CD4-positive, alpha-beta T cell treated with Interleukin-4 for 1 hour (primary cell): Measurements from ENCODE around the gene CBFA2T3.
"Not testable (repeated sequence)": the region's sequence is repeated elsewhere in the genome, so short reads cannot be mapped to it uniquely, and the experiment has no call there.

Experiments
- DNase-seq, 2 donors: peaks; one replicate each; pipeline ENCODE4 v3.0.0-alpha.2; 2020 to 2022

CBFA2T3 gene

DNA sequence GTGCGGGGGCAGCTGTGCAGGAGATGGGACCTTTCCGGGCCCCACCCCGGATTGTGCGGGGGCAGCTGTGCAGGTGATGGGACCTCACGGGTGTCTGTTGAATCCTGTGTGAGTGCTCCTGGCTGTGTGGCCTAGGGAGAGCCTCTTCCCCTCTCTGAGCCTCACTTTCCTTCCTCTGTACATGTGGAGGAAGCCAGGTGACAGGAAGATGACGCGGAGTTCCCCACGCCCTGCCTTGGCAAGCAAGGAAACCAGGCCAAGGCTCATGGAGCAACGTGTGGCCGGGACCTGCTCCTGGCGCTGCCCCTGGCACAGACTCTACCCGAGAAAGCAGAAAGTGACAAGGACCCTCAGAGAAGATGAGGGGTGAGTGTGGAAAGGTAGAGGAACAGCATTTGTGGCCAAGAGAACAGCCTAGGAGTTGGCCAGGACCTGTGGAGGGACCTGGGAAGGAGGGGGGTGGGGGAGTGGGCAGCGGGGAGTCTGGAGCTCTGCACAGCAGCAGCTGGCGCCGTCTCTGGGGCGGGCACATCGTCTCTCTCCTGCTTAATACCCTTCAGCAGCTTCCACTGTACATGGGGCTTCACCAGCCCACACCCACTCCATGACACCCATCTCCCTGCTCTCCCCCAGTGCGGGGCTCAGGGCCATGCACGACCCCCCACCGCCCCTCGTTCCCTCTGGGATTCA lies 72.2 kb downstream of the CBFA2T3 start:
- DNase-seq = no peak

DNA sequence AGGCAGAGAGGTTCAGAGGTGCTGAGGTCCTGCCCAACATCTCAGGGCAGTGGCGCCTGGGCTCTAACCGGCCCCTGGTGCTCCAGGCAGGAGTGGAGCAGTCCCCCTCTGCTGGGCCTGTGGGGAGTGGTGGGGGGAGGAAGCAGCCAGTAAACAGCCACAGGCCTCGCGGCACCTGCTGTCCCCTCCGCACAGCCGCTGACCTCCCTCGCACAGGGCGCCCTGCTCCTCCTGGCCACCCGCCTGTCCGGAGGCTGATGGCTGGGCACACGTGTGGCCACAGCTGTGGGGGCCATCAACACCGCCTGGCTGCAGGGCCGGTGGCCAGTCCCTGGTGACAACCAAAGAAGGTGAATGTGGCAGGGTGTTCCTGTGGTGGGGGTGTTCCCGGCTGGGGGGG lies 73.7 kb downstream of the CBFA2T3 start:
- no peak for DNase-seq

DNA sequence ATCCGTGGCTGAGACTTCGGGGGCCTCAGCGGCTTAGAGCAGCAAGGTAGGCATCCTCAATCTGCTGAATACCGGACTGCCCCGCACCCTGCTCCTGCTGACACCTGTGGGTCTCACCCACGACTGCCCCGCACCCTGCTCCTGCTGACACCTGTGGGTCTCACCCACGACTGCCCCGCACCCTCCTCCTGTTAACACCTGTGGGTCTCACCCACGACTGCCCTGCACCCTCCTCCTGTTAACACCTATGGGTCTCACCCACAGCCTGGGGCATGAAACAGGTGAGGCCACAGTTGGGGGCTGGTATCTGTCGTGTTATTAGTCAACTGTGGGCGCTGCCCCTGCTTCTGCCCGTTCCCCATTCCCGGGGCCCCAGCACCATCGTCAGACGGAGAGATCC lies 74.3 kb downstream of the CBFA2T3 start:
- DNase-seq = no peak

DNA sequence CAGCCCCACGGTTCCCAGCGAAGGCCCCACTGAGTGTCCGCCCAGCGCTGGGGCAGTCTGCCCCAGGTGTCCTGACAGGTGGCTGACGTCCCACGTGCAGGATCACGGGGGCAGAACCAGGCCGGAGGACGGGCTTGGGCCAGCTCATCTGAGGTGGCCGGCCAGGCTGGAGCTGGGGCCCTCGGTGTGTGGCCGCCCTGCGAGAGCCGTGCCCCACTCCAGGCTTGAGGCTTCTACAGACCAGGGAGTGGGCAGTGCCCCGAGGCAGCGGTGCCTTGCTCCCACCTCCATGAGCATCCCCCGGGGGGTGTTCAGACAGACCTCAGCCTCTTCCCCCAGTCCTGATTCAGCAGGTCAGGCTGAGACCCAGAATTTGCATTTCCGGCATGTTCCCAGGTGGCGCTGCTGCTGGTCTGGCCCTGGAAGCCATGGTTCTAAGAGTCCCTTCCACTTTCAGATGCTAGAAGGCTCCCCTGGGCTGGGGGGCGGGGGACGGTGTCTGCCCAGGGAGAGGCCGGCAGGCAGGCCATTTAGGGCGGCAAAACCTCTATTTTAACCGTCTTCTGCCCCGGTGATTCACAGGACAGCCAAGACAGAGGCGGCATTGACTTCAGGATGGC lies 75.2 kb downstream of the CBFA2T3 start:
- no peak for DNase-seq

DNA sequence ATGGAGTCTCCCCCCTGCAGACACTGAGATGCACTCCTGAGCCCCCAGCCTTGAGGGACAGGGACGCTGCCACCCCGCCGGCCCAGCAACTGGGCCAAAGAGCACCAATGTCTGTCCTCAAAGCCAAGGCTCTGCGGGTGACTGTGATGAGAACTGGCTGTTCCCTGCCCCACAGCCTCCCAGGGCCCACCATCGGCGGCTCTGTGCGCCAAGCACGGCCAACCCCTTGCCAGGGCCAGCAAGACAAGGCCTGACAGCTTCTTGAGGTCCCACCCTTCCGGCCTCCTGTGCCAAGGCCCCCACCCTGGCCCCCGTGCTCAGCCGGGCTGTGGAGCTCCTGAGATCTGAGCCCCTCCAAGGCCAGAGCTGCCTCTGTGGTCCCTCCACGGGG lies 76.3 kb downstream of the CBFA2T3 start:
- DNase-seq = no peak

DNA sequence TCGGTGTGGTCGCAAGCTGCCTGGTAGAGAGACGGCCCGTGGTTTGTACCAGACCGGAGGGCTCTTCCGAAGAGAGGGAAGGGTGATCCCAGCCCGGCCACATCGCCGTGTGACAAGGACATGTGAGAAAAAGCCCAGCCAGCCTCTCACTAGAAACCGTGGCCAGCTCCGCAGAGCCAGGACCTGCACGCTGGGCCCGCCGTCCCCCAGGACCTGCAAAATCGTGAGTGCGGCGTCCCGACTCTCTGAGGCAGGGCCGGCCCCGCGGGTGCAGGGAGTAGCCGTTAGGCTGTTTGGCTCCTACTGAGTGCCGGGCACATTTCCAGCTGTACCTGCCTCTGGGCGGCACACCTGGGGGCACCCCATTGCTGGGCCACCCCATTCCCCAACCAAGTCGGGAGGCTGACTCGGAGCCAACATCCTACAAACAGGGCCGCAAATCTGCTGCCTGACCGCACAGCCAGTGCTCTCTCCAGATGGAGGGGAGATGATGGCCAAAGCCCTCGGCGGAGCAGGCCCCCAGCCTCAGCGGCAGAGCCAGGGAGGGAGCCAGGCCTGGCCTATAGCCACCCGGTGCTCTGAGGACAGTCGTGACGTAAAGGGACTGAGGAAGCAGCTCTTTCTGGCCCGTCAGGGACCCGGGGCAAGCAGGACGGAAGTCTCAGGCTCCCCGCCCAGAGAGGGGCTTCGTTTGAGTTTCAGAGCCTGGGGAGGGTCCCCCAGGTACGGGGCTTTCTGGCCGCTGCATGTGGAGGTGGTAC lies 76.9 kb downstream of the CBFA2T3 start:
- no peak for DNase-seq

DNA sequence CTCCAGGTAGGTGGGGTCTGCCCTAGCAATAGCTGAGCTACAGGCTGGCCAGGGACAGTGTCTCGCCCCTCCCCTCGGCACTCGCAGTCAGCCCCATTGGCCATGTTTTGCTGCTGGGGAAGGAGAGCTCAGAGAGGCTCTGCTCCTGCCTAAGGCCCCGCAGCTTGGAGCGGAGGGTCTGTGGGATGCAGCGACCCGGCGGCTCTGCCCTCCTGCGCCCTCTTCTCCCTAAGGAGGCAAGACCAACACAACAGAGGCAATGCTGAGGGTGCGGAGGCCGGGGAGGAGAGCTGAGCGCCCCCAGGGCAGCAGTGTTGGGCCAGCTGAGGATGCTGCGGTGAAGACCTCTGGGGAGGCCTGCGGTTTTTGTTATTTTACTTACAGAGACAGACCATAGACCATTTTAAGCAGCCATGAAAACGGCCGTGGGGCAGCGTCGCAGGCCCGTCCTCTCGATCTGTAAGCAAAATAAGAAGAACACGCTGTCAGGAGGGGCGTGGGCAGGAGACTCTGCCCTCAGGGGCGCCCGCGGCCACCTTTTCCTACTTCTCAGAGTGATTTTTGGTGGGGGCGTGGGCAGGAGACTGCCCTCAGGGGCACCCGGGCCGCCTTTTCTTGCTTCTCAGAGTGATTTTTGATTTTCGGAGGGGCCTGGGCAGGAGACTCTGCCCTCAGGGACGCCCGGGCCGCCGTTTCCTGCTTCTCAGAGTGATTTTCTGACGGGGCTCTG lies 79.1 kb downstream of the CBFA2T3 start:
- no peak for DNase-seq

DNA sequence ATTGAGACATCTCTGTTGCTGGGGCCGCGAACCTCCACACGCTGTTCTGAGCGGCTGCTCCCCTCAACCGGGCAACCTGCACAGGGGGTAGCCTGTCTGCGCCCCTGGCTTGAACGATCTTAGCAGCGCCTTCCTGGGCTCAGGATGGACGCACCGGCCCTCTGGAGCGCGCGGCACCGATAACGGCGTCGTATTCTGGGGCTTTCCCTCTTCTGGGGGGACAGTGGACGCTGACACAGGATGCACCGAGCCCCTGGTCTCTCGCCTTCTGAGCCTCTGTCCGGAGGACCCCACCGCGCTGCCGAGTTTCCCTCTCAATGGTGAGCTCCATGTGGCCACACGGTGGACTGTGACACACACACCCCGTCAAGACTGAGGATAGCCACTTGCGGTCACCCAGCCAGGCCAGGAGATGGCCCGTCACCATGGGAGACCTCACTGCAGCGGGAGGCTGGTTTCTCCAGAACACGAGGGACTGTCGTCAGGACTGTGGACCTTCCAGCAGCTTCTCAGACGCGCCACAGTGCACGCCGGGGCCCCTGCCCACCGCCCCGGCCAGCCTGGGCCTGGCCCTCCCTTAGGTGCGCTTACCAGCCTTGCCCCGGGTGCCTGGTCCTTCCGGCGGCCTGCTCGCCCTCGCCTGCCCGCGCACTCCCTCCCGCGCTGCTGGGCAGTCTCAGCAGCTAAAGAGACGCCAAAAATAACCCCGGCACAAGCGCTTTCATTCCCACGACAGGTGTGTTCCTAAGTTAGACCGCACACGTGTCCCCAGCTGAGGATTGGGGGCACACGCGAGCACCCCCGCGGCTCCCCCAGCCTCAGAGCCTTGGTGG lies 80.6 kb downstream of the CBFA2T3 start:
- no peak for DNase-seq

DNA sequence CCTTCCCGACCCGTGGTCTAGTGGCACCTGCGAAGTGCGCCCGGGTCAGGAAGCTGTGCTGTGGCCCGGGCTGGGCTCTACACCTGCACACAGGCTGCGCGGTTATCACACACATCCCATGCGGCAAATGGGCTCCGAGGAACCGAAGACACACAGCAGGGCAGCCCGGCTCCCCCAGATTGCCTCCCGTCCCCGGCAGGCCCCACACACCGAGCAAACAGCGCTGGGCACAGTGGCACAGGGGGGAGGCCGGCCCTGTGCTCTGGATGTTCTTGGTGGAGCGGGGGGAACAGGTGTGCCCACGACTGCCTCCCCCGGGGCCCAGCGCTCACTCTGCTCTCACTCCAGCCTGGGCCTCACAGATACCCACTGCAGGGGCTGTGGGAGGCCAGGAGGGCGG lies 81.7 kb downstream of the CBFA2T3 start:
- DNase-seq = no peak

DNA sequence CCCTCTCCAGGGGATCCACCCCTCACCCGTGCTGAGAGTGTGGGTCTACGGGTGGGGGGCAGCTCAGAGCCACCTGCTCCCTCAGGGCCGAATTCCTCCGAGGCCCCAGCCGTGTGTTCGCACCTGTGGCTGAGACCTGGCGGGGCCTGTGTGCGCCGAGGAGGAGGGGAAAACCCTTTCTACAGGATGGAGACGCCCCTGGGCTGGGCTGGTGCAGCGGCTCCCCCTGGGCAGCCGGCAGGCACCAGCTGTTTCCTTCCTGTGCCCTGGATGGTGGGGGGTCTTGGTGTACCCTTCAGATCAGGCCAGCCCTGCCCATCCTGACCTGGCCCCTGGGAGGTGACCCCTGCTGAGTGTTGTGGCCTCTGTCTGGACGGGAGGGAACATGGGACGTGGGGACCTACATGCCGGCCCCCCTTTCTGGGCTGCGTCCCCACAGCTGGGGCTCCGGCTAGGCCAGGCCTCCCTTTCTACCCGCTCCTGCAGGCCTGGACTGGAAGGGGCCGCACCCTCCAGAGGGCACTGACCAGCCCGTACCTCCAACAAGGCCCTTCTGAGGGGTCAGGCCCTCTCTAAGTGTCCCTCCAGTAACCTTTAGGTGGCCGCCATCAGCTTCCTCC lies 82.2 kb downstream of the CBFA2T3 start:
- no peak for DNase-seq

DNA sequence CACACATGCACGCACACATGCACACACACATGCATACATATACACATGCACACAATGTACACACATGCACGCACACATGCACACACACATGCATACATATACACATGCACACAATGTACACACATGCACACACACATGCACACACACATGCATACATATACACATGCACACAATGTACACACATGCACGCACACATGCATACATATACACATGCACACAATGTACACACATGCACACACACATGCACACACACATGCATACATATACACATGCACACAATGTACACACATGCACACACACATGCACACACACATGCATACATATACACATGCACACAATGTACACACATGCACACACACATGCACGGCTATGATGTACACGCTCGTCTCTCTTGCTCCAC lies 82.7 kb downstream of the CBFA2T3 start:
- DNase-seq = not testable (repeated sequence)

DNA sequence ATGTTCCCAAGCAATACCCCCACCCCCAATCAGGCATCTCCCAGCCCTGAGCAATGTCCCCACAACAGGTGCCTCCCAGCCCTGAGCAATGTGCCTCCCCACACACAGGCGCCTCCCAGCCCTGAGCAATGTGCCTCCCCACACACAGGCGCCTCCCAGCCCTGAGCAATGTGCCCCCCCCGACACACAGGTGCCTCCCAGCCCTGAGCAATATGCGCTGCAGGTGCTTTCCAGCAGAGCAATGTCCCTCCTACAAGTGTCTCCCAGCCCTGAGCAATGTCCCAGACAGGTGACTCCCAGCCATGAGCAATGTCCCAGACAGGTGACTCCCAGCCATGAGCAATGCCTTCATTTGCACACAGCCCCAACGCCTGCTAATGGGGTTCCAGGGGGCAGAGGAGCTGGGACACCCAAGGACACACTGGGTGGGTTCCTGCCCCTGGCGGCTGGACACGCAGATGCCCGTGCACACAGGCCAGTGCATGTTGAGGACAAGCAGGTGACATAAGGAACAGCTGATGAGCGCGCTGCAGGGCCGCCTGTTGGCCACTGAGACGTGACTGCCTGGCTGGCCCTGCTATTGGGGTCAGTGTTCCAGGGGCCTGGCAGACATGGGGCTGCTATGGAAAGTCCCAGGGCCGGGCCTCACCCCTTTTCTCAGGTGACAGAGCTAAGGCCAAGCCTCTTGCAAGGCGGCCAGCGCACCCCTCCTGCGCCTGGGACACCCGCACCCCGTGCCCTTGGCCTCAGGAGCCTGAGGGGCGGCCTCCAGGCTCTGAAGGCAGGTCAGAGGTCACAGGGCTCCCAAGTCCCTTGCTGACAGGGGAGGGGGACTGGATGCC lies 83.7 kb downstream of the CBFA2T3 start:
- DNase-seq = no peak

DNA sequence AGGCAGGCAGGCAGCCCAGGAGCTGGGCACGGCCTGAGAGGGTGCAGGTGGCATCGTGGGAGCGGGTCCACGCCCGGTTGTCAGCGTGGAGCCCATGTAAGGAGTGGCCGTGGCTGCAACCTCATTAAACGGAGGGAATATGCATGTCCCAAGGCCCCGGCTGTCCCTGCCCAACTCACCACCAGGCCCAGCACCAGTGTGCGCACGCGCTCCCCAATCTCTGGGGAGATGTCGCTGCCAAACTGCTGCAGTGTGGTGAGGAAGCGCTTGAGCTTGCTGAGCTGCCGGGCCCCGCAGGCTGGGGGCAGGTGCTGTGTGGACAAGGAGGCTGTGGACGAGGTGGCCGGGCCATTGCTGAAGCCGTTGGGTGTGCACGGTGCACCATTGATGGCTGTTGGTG lies 84.9 kb downstream of the CBFA2T3 start:
- DNase-seq = no peak

DNA sequence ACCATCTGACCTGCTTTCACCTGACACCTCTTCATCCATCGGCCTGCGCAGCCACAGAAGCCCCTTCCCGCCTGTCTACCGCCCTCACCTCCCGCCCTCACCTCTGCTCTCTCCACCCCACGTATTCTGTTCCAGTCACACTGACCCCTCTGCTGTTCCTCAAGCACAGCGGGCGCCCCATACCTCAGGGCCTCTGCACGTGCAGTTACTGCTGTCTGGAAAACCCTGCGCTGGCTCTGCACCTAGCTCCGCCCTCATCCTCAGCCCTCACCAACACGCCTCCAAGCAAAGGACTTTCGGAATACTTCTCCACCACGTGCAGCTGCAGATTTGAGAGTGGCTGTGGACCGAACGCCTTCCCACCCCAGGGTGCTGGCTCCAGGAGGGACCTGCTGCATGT lies 85.9 kb downstream of the CBFA2T3 start:
- no peak for DNase-seq

DNA sequence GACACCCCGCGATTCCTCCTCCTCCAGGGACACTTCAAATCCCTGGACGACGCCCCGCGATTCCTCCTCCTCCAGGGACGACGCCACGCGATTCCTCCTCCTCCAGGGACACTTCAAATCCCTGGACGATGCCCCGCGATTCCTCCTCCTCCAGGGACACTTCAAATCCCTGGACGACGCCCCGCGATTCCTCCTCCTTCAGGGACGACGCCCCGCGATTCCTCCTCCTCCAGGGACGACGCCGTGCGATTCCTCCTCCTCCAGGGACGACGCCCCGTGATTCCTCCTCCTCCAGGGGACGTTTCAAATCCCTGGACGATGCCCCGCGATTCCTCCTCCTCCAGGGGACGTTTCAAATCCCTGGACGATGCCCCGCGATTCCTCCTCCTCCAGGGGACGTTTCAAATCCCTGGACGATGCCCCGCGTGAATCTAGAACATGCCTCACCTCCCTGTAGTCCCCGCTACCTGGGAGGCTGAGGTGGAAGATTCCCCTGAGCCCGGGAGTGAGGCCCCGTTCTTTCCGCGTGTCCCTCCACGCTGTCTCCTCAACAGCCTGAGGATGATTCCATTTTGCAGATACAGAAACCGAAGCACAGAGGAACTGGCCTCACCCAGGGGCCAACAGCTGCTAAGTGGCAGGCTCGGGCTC lies 87.2 kb downstream of the CBFA2T3 start:
- DNase-seq = not testable (repeated sequence)

DNA sequence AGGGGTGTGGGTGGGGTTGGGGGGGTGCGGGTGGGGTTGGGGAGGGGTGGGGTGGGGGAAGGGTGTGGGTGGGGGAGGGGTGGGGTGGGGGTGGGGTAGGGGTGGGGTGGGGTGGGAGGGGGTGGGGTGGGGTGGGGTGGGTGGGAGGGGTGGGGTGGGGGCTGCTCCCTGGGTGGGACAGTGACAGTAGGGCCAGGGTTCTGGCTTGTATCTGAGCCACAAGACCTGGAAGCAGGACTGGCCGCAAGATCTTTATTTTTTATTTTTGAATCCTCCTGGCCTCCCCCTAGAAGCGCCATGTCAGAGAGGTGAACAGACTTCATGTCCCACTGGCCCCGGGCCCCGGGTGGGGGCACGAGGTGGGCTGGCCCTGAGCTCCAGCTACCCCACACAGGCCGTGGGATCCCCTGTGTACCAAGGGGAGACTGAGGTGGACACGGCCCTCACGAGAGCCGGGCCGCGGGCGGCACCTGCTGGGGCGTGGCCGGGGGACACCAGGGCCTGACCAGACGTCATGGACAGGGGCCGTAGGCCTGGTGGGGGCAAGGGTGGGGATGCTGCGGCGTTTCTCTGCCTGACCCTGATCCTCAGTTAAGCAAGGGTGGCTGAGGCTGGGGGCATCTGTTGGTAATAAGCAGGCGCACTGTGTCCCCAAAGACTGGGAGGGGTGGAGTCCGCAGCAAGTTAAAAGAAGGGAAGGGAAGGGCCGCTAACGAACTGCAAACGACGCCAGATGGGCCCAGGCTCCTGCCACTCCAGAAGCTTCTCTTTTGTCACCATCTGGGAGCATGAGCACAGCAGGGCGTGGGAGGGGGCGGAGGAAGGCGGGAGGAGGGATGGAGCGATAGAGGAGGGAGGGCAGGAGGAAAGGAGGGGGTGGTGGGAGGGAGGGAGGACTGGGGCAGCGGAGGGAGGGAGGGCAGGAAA lies 88.3 kb downstream of the CBFA2T3 start:
- no peak for DNase-seq

DNA sequence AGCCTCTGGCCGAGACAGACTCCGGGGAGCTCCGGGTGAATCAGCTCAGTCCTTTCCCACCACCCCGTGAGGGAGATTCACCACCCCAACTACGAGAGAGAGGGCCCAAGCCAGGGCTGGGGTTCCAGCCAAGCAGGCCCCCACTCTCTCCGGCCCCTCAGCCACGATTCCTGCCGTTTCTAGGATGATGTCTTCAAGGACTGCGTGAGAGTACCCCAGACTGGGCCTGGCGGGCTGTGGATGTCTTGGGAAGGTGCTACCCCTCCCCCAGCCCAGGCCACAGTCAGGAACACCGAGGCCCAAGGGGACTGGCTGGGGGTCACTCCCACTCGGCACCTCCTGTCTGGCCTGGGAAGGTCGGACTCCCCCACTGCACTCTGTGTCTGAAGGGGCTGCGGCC lies 89.0 kb downstream of the CBFA2T3 start:
- DNase-seq = no peak

DNA sequence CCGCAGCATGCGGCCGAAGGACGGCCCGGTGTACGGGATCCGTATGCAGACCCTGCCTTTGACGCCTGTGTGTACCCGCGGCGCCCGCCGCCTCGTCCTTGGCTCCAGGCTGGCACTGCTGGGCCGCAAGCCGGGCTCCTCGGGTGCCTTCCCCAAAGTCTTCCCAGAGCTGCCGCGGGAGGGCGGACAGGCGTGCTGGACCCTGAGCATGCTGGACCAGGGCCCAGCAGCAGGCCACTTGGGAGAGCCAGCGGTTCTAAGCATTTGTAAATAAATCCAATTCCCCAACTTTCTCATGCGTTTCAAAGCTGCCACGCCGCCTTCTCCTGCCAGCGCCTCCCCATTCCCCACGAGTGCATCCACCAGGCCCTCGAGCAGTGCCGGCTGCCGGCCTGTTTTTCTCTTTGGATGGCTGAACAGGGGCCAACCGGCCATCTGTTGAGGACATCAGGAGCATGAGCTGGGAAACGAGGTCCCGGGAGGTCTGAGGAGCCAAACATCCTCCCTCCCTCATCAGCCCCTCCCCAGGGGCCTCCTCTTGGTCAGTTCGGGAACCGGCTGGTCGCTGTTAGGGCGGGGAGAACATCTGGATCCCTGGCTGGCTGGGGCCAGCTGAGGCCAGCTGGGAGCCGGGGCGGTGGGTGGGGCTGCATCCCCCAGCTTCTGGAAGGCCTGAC lies 90.0 kb downstream of the CBFA2T3 start:
- DNase-seq = no peak

DNA sequence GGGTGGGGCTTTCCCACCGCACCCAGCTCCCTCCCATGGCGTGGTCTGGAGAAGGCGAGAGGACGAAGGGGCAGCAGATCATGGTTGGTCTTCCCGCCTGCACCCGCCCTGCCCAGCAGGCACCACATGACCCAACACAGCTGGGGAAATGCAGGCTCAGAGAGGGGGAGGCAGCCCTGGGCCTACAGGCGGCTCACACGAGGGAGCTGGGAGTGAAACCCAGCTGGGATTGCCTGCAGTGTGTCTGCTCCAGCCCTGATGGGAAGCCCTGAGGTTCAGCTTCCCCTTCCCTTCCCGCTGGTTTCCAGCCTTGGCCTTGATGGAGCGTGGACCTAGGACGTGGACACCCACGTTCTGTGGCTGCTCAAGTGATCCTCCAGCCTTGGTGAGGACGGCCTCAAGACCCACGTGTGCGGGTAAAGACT lies 90.6 kb downstream of the CBFA2T3 start:
- no peak for DNase-seq
